Activated CD8-positive, alpha-beta T cell treated with anti-CD3 and anti-CD28 coated beads for 36 hours (primary cell): ENCODE measurements around the gene HRAS. TPM values are rescaled to one million over a fixed set of nuclear protein-coding genes. Genes with fewer than 3 reads are reported as not detected.

ENCODE experiments used
- ATAC-seq: fragments of 200-7000 bp; cut with Tn5 transposase; one replicate; pipeline ENCODE4 v1.10.0; 2021; ENCODE audit warnings: mild to moderate bottlenecking, moderate library complexity
- CTCF ChIA-PET: fragments of 350-600 bp; sonication (Branson Sonifier 250); formaldehyde crosslinking; loops from one replicate; lab custom pipeline; 2021; ENCODE audit warnings: antibody characterized with exemption; lab: Charles Lee
- POLR2A ChIA-PET: fragments of 350-600 bp; sonication (Branson Sonifier 250); formaldehyde crosslinking; loops from one replicate; lab custom pipeline; 2021; ENCODE audit warnings: antibody characterized with exemption; lab: Charles Lee
- DNase-seq: peaks from one replicate; pipeline ENCODE4 v3.0.0-alpha.2; 2020
- H3K27ac Mint-ChIP-seq: one replicate; pipeline ENCODE4 v1.8.0; 2021; ENCODE audit warnings: mild to moderate bottlenecking, mixed read lengths
- H3K27me3 Mint-ChIP-seq: one replicate; pipeline ENCODE4 v1.8.0; 2021; ENCODE audit warnings: mixed read lengths
- H3K36me3 Mint-ChIP-seq: one replicate; pipeline ENCODE4 v1.8.0; 2021; ENCODE audit warnings: low read depth, mixed read lengths
- H3K4me1 Mint-ChIP-seq: one replicate; pipeline ENCODE4 v1.8.0; 2021; ENCODE audit warnings: low read depth, mixed read lengths
- H3K4me3 Mint-ChIP-seq: one replicate; pipeline ENCODE4 v1.8.0; 2021; ENCODE audit warnings: mild to moderate bottlenecking, moderate library complexity, mixed read lengths
- H3K9me3 Mint-ChIP-seq: one replicate; pipeline ENCODE4 v1.8.0; 2021; ENCODE audit warnings: mixed read lengths
- CTCF ChIP-seq: fragments of 200-600 bp; IDR thresholded peaks from one replicate; pipeline ENCODE4 v1.8.0; 2022; ENCODE audit warnings: antibody characterized with exemption, mild to moderate bottlenecking
- intact Hi-C: fragments of 100-400 bp; cut with micrococcal nuclease; formaldehyde crosslinking; loops from one replicate; pipeline ENCODE4 v1.10.0; 2022
- total RNA-seq, 2 experiments: library from RNA; stranded (reverse); gene quantifications; one replicate each; pipeline ENCODE4 v1.2.3, GENCODE V29; 2021

HRAS gene
- total RNA-seq, 2 experiments from 2014 or later, result 30.4 to 34.6 TPM

- ChIA-PET POLR2A (interaction anchor here (0.6 kb wide), 1 partner anchor 43 kb away, joined by 3 read pairs; no protein-coding TSS in a partner anchor), CTCF (no interaction called here)
- Mint-ChIP-seq H3K4me3 (no peak overlapping the region), H3K27me3 (no peaks in the 10 kb centered on the region), H3K36me3 (no peaks in the 10 kb centered on the region), H3K27ac (no peak overlapping the region), H3K9me3 (no peaks in the 10 kb centered on the region), H3K4me1 (no peaks in the 10 kb centered on the region)
- no peak for TF ChIP-seq CTCF
- intact Hi-C loops, result no loop called here
- no peak for DNase-seq
- no peak for ATAC-seq
These were observed 14.8 kb upstream of the HRAS start for GRCh38 chr11:550021-550745.

- Mint-ChIP-seq H3K27ac (no peak overlapping the region), H3K36me3 (no peaks in the 10 kb centered on the region), H3K4me1 (no peaks in the 10 kb centered on the region), H3K9me3 (no peaks in the 10 kb centered on the region), H3K27me3 (no peaks in the 10 kb centered on the region), H3K4me3 (no peak overlapping the region)
- DNase-seq, result no peak
- no peak for ATAC-seq
- POLR2A ChIA-PET, result no interaction called here
- intact Hi-C loops, result no loop called here
- TF ChIP-seq CTCF, result no peak
- CTCF ChIA-PET, result no interaction called here
These were observed 13.6 kb upstream of the HRAS start for GRCh38 chr11:548700-549603.

- ChIA-PET POLR2A (interaction anchor here (1.1 kb wide), 1 partner anchor 93 kb away, joined by 3 read pairs; no protein-coding TSS in a partner anchor), CTCF (interaction anchor here (0.7 to 1.2 kb wide), 2 partner anchors 9 to 178 kb away, joined by 3 to 4 read pairs; no protein-coding TSS in a partner anchor)
- Mint-ChIP-seq H3K4me3 (no peak overlapping the region), H3K27ac (no peak overlapping the region), H3K9me3 (no peaks in the 10 kb centered on the region), H3K36me3 (no peaks in the 10 kb centered on the region), H3K27me3 (no peaks in the 10 kb centered on the region), H3K4me1 (no peaks in the 10 kb centered on the region)
- ATAC-seq, result no peak
- intact Hi-C loops, result no loop called here
- no peak for TF ChIP-seq CTCF
- DNase-seq, result no peak
These were observed 9.8 kb upstream of the HRAS start for GRCh38 chr11:545171-545570.

GRCh38 chr11:544817-545166 is 9.4 kb upstream of the HRAS start:
- no peak for DNase-seq
- no peaks in the 10 kb centered on the region for H3K27me3 Mint-ChIP-seq
- ChIA-PET CTCF (interaction anchor here (0.7 kb wide), 1 partner anchor 178 kb away, joined by 4 read pairs; no protein-coding TSS in a partner anchor), POLR2A (interaction anchor here (1.1 kb wide), 1 partner anchor 94 kb away, joined by 3 read pairs; no protein-coding TSS in a partner anchor)
- no peak for ATAC-seq
- H3K4me3 Mint-ChIP-seq, result no peak overlapping the region
- no peaks in the 10 kb centered on the region for H3K4me1 Mint-ChIP-seq
- no peaks in the 10 kb centered on the region for H3K9me3 Mint-ChIP-seq
- H3K27ac Mint-ChIP-seq, result no peak overlapping the region
- no peak for TF ChIP-seq CTCF
- intact Hi-C loops, result no loop called here
- no peaks in the 10 kb centered on the region for H3K36me3 Mint-ChIP-seq
